Skeletal muscle cell (primary cell): ENCODE data around the gene SUMO4.

Experiments used
- DNase-seq: peaks from one replicate; pipeline ENCODE4 v3.0.0-alpha.2; 2010; ENCODE audit warnings: low read depth
- H3K4me3 ChIP-seq: 2 replicates; pipeline ENCODE4 v1.5.1; 2011; ENCODE audit warnings: low read depth, mild to moderate bottlenecking, control low read depth, low read length, moderate library complexity

The SUMO4 gene

GRCh38 chr6:149400050-149400449 lies at the start of gene SUMO4:
TSS of gene SUMO4 (plus strand) at chr6:149400262. CDS start at chr6:149400392, 130 bp downstream.
- no peak within 1 kb of the TSS for H3K4me3 ChIP-seq
- DNase-seq: no peak

GRCh38 chr6:149354009-149354408 lies 46.1 kb upstream of the SUMO4 start:
- no peak for DNase-seq
- no peak overlapping the region for H3K4me3 ChIP-seq

- no peak overlapping the region for H3K4me3 ChIP-seq
These were observed 43.8 kb upstream of the SUMO4 start for GRCh38 chr6:149356081-149356750.

GRCh38 chr6:149357726-149358538 lies 42.1 kb upstream of the SUMO4 start:
- no peak for DNase-seq
- H3K4me3 ChIP-seq: no peak overlapping the region

More at GRCh38 chr6:149356081-149356750, 43.8 kb upstream of the SUMO4 start:
- no peak for DNase-seq

- no peak for DNase-seq
- no peak overlapping the region for H3K4me3 ChIP-seq
These were observed 40.6 kb upstream of the SUMO4 start for GRCh38 chr6:149359440-149359839.

- H3K4me3 ChIP-seq: no peak overlapping the region
- no peak for DNase-seq
These were observed 39.5 kb upstream of the SUMO4 start for GRCh38 chr6:149360536-149360935.

GRCh38 chr6:149362289-149362688 lies 37.8 kb upstream of the SUMO4 start:
- DNase-seq: no peak
- H3K4me3 ChIP-seq: no peak overlapping the region

GRCh38 chr6:149363154-149363553 lies 36.9 kb upstream of the SUMO4 start:
- DNase-seq: no peak
- H3K4me3 ChIP-seq: no peak overlapping the region

- DNase-seq: no peak
- no peak overlapping the region for H3K4me3 ChIP-seq
These were observed 35.5 kb upstream of the SUMO4 start for GRCh38 chr6:149364557-149364956.

GRCh38 chr6:149365197-149365596 lies 34.9 kb upstream of the SUMO4 start:
- H3K4me3 ChIP-seq: no peak overlapping the region
- no peak for DNase-seq

GRCh38 chr6:149366267-149366921 lies 33.7 kb upstream of the SUMO4 start:
- DNase-seq: no peak

GRCh38 chr6:149368065-149368464 lies 32.0 kb upstream of the SUMO4 start:
- no peak for DNase-seq
- H3K4me3 ChIP-seq: no peak overlapping the region

More at GRCh38 chr6:149366267-149366921, 33.7 kb upstream of the SUMO4 start:
- H3K4me3 ChIP-seq: no peak overlapping the region

- no peak overlapping the region for H3K4me3 ChIP-seq
- DNase-seq: no peak
These were observed 28.9 kb upstream of the SUMO4 start for GRCh38 chr6:149371154-149371553.

GRCh38 chr6:149372062-149372461 lies 28.0 kb upstream of the SUMO4 start:
- DNase-seq: no peak
- H3K4me3 ChIP-seq: no peak overlapping the region

GRCh38 chr6:149373511-149373910 lies 26.6 kb upstream of the SUMO4 start:
- DNase-seq: no peak
- no peak overlapping the region for H3K4me3 ChIP-seq

GRCh38 chr6:149379977-149380376 lies 20.1 kb upstream of the SUMO4 start:
- H3K4me3 ChIP-seq: no peak overlapping the region
- DNase-seq: no peak

GRCh38 chr6:149380523-149380922 lies 19.5 kb upstream of the SUMO4 start:
- no peak overlapping the region for H3K4me3 ChIP-seq
- no peak for DNase-seq

- no peak overlapping the region for H3K4me3 ChIP-seq
- no peak for DNase-seq
These were observed 16.7 kb upstream of the SUMO4 start for GRCh38 chr6:149383371-149383770.

- no peak overlapping the region for H3K4me3 ChIP-seq
- no peak for DNase-seq
These were observed 15.6 kb upstream of the SUMO4 start for GRCh38 chr6:149384464-149384863.

GRCh38 chr6:149385998-149386646 lies 13.9 kb upstream of the SUMO4 start:
- no peak overlapping the region for H3K4me3 ChIP-seq
- no peak for DNase-seq
